B cell (primary cell): ENCODE measurements around the gene FDX1. TPM values are rescaled to one million over a fixed set of nuclear protein-coding genes. Genes with fewer than 3 reads are reported as not detected.

Experiments used
- ATAC-seq: fragments of 200-7000 bp; cut with Tn5 transposase; one replicate; pipeline ENCODE4 v1.10.0; 2021; ENCODE audit warnings: low read depth, mild to moderate bottlenecking, moderate number of reproducible peaks, moderate library complexity
- CTCF ChIA-PET: fragments of 350-600 bp; sonication (Branson Sonifier 250); formaldehyde crosslinking; loops from one replicate; lab custom pipeline; 2021; ENCODE audit warnings: antibody characterized with exemption, inconsistent platforms; lab: Charles Lee
- POLR2A ChIA-PET: fragments of 350-600 bp; sonication (Branson Sonifier 250); formaldehyde crosslinking; loops from one replicate; lab custom pipeline; 2021; ENCODE audit warnings: antibody characterized with exemption; lab: Charles Lee
- DNase-seq: peaks from one replicate; pipeline ENCODE4 v3.0.0; 2013
- H2AFZ ChIP-seq: 2 replicates; pipeline ENCODE4 v1.6.1; 2012; ENCODE audit warnings: mild to moderate bottlenecking, low read depth, low read length; ENCODE audit not compliant: insufficient read depth, poor library complexity, severe bottlenecking
- H3K27ac ChIP-seq, 2 donors: 1 replicate in 1 of 2; 2 replicates in 1 of 2; pipeline ENCODE4 v1.5.1; 2012 to 2013; ENCODE audit warnings: low read length in 2 of 2, mild to moderate bottlenecking in 2 of 2, moderate library complexity in 1 of 2
- H3K27me3 ChIP-seq, 4 experiments: fragments of 200-600 bp in 1 of 4; sonication (generic) in 1 of 4; replicated peaks in 1 of 4; 1 replicate in 2 of 4; 2 replicates in 2 of 4; pipeline versions ENCODE4 v1.6.1 to v1.7.0; 2013 to 2016; ENCODE audit warnings: low read length in 3 of 4, mild to moderate bottlenecking in 2 of 4, mixed read lengths in 1 of 4, moderate library complexity in 1 of 4; ENCODE audit not compliant: insufficient read depth in 4 of 4, control insufficient read depth in 3 of 4; ENCODE audit errors: control extremely low read depth in 1 of 4
- H3K36me3 ChIP-seq, 2 experiments: replicated peaks in 1 of 2; 1 replicate in 1 of 2; 2 replicates in 1 of 2; pipeline versions ENCODE4 v1.6.1 to v1.7.1; 2013; ENCODE audit warnings: low read length in 1 of 2; ENCODE audit not compliant: insufficient read depth in 2 of 2, control insufficient read depth in 1 of 2; ENCODE audit errors: control extremely low read depth in 1 of 2, extremely low read depth in 1 of 2
- H3K4me1 ChIP-seq, 2 donors: fragments of 200-600 bp in 1 of 2; sonication (generic) in 1 of 2; 1 replicate in 1 of 2; 2 replicates in 1 of 2; pipeline versions ENCODE4 v1.5.1 to v1.6.1; 2013 to 2017; ENCODE audit warnings: low read length in 2 of 2; ENCODE audit not compliant: control insufficient read depth in 2 of 2, insufficient read depth in 2 of 2
- H3K4me2 ChIP-seq: replicated peaks from 2 replicates; pipeline ENCODE3; 2012; ENCODE audit warnings: mild to moderate bottlenecking, low read depth, low read length; ENCODE audit not compliant: poor library complexity, severe bottlenecking
- H3K4me3 ChIP-seq, 5 experiments: fragments of 200-600 bp in 1 of 5; sonication (generic) in 1 of 5; 1 replicate in 3 of 5; 2 replicates in 2 of 5; pipeline versions ENCODE4 v1.5.1 to v1.7.0; 2011 to 2016; ENCODE audit warnings: low read length in 4 of 5, mild to moderate bottlenecking in 4 of 5, low read depth in 2 of 5, control low read depth in 1 of 5, moderate library complexity in 1 of 5; ENCODE audit not compliant: insufficient read depth in 1 of 5; ENCODE audit errors: control extremely low read depth in 1 of 5, extremely low read depth in 1 of 5
- H3K79me2 ChIP-seq: fragments of 200-600 bp; sonication (generic); one replicate; pipeline ENCODE4 v1.6.0; 2016; ENCODE audit warnings: low read length; ENCODE audit not compliant: control insufficient read depth, insufficient read depth
- H3K9ac ChIP-seq: fragments of 200-600 bp; sonication (generic); 2 replicates; pipeline ENCODE4 v1.6.1; 2017; ENCODE audit warnings: mild to moderate bottlenecking, low read length, moderate library complexity
- H3K9me3 ChIP-seq, 3 donors: one replicate each; pipeline versions ENCODE4 v1.6.1 to v1.7.1; 2013; ENCODE audit warnings: low read length in 2 of 3; ENCODE audit not compliant: control insufficient read depth in 2 of 3, insufficient read depth in 1 of 3; ENCODE audit errors: control extremely low read depth in 1 of 3
- H4K20me1 ChIP-seq: 2 replicates; pipeline ENCODE4 v1.6.0; 2012; ENCODE audit warnings: mild to moderate bottlenecking, low read length; ENCODE audit not compliant: insufficient read depth, control insufficient read depth, poor library complexity, severe bottlenecking
- H3K27ac Mint-ChIP-seq: one replicate; pipeline ENCODE4 v1.8.0; 2021; ENCODE audit warnings: mixed read lengths
- H3K27me3 Mint-ChIP-seq: one replicate; pipeline ENCODE4 v1.8.0; 2021; ENCODE audit warnings: mixed read lengths
- H3K4me1 Mint-ChIP-seq: one replicate; pipeline ENCODE4 v1.8.0; 2021; ENCODE audit warnings: mixed read lengths
- H3K4me3 Mint-ChIP-seq: one replicate; pipeline ENCODE4 v1.8.0; 2021; ENCODE audit warnings: mixed read lengths
- H3K9me3 Mint-ChIP-seq: one replicate; pipeline ENCODE4 v1.8.0; 2022; ENCODE audit warnings: mixed read lengths; ENCODE audit not compliant: insufficient read depth
- EZH2 ChIP-seq: IDR thresholded peaks from 2 replicates; pipeline ENCODE4 v1.6.1; 2012; ENCODE audit warnings: borderline replicate concordance, low read depth, mild to moderate bottlenecking, moderate library complexity, low read length; ENCODE audit not compliant: insufficient read depth, poor library complexity, severe bottlenecking
- WGBS: methylation state at CpG from one replicate; pipeline ENCODE4 v1.1.5; 2013; ENCODE audit warnings: missing lambda C conversion rate; ENCODE audit not compliant: insufficient coverage; 5-methylcytosine and 5-hydroxymethylcytosine counted together
- intact Hi-C: fragments of 100-400 bp; cut with micrococcal nuclease; formaldehyde crosslinking; loops from one replicate; pipeline ENCODE4 v1.10.0; 2022
- polyA plus RNA-seq: library from polyadenylated mRNA; depleted of rRNA; stranded (reverse); fragments of >200 nt; gene quantifications from 2 replicates; pipeline ENCODE4 v1.2.3, GENCODE V29; 2012
- total RNA-seq, 2 donors: library from RNA; stranded (reverse); fragments of 120-200 nt in 1 of 2; gene quantifications; 1 replicate in 1 of 2; 2 replicates in 1 of 2; pipeline versions ENCODE4 v1.2.3 to v1.2.4, GENCODE V29; 2013 to 2022
- TF ChIP-seq, protein P1 (sequence below): fragments of 200-600 bp; IDR thresholded peaks from one replicate; pipeline ENCODE4 v1.8.0; 2022; ENCODE audit warnings: antibody characterized with exemption, mild to moderate bottlenecking

Gene FDX1
- total and polyA plus RNA-seq, 2 donors (not counting 1 experiment from before 2014, with no cell fraction given), result 3.5 to 11.2 TPM

DNA sequence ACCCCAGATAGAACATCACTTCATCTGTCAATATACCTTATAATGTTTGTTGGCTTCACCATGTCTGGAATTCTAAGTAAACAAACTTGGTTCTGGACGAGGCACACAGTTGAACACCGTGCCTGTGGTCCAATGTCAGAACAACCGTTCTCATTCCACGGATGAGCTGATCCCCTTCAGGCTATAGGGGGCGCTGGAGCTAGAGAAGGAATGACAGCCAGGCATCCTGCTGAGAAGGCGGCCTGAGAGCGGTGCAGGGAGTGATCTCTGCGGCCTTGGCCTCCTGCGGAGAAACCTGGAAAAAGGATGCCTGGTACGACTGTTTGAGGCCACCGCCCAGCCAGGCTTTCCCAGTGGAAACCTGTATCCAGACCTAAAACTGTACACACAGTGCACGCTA, 48.7 kb downstream of the FDX1 start:
- H3K27ac ChIP-seq, result no peak overlapping the region
- Mint-ChIP-seq H3K4me3 (no peak overlapping the region), H3K27ac (no peak overlapping the region), H3K9me3 (peaks cover 2% of the 10 kb centered on the region), H3K4me1 (no peaks in the 10 kb centered on the region), H3K27me3 (peaks cover 3% of the 10 kb centered on the region)
- no peaks in the 10 kb centered on the region for H3K79me2 ChIP-seq
- H2AFZ ChIP-seq, result no peak overlapping the region
- H3K9me3 ChIP-seq, result no peaks in the 10 kb centered on the region
- CTCF ChIA-PET, result no interaction called here
- TF ChIP-seq, protein P1, sequence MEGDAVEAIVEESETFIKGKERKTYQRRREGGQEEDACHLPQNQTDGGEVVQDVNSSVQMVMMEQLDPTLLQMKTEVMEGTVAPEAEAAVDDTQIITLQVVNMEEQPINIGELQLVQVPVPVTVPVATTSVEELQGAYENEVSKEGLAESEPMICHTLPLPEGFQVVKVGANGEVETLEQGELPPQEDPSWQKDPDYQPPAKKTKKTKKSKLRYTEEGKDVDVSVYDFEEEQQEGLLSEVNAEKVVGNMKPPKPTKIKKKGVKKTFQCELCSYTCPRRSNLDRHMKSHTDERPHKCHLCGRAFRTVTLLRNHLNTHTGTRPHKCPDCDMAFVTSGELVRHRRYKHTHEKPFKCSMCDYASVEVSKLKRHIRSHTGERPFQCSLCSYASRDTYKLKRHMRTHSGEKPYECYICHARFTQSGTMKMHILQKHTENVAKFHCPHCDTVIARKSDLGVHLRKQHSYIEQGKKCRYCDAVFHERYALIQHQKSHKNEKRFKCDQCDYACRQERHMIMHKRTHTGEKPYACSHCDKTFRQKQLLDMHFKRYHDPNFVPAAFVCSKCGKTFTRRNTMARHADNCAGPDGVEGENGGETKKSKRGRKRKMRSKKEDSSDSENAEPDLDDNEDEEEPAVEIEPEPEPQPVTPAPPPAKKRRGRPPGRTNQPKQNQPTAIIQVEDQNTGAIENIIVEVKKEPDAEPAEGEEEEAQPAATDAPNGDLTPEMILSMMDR, result no peak
- TF ChIP-seq EZH2, result no peak
- no peak for ATAC-seq
- H3K4me2 ChIP-seq, result no peak overlapping the region
- H3K27me3 ChIP-seq, result no peaks in the 10 kb centered on the region
- POLR2A ChIA-PET, result no interaction called here
- no peaks in the 10 kb centered on the region for H3K36me3 ChIP-seq
- no peaks in the 10 kb centered on the region for H4K20me1 ChIP-seq
- WGBS, result 87% methylated on average over 11 of the region's 12 CpGs
- intact Hi-C loops, result no loop called here
- no peak overlapping the region for H3K4me3 ChIP-seq
- no peak overlapping the region for H3K9ac ChIP-seq
- H3K4me1 ChIP-seq, result no peaks in the 10 kb centered on the region
- no peak for DNase-seq

DNA sequence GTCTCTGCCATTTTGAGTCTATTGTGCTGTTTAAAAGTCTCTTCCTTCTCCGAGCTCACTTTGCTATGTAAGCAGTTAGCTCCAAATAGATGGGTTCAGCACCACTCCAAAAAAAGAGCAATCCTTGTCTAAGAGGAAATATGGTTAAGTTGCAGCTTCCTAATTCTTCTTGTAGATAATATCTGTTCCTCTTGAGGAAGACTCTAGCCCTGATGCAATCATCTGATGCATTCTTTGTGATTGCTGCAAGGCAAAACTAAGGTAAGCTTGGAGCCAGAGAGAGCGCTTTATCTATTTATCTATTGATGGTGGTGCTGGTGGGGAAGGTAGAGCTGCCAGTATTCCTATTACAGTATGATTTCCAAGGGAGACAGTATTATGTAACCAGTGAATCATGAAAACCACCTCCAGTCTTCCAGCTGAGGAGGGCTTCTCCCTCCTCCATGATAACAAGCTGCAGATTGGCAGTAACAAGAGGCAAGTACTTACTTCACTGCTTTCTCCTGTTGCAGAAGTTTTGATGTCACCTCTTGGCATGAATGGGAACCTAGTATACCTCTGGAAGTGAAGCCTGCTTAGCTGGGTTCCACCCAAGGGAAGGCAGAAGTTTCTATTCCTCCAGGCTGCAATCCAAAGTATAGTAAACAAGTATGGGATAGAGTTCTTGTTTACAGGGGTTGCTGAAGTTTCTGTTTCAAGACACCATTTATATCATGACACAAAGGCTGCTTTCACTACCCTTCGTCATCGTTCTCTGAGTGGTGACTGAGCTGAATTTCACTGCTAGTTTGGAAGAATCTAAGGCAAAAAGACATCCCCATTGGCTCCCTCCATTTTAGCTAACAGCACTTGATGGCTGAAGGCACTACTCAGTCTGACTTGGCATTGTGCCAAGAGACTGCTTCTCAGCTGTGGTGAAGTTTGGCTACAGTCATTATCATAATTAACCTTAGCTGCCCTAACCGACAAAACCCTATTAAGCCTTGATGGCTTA, 49.7 kb downstream of the FDX1 start:
- Histone ChIP-seq H3K36me3 (no peaks in the 10 kb centered on the region), H3K9ac (no peak overlapping the region), H3K79me2 (no peaks in the 10 kb centered on the region), H3K27ac (no peak overlapping the region), H2AFZ (no peak overlapping the region), H3K4me2 (no peak overlapping the region), H4K20me1 (no peaks in the 10 kb centered on the region), H3K9me3 (no peaks in the 10 kb centered on the region), H3K4me3 (no peak overlapping the region), H3K27me3 (peaks cover 0 to under 1% (median 0%) of the 10 kb centered on the region in 4 experiments), H3K4me1 (no peaks in the 10 kb centered on the region)
- no peak overlapping the region for H3K27ac Mint-ChIP-seq
- peaks cover 4% of the 10 kb centered on the region for H3K27me3 Mint-ChIP-seq
- H3K9me3 Mint-ChIP-seq, result peaks cover 2% of the 10 kb centered on the region
- intact Hi-C loops, result no loop called here
- ChIA-PET POLR2A (no interaction called here), CTCF (interaction anchor here (1.2 kb wide), 1 partner anchor 751 kb away, joined by 5 read pairs; no protein-coding TSS in a partner anchor)
- WGBS, result 87% methylated on average over 2 of the region's 5 CpGs
- TF ChIP-seq, protein P1, result no peak
- no peak for TF ChIP-seq EZH2
- peak; percentile 16 for DNase-seq
- no peak overlapping the region for H3K4me3 Mint-ChIP-seq
- no peaks in the 10 kb centered on the region for H3K4me1 Mint-ChIP-seq
- ATAC-seq, result no peak
